Heart left ventricle (tissue), 16 donors: Measurements from ENCODE around the gene ZBTB24. TPM values are rescaled to one million over a fixed set of nuclear protein-coding genes. Genes with fewer than 3 reads are reported as not detected.

Experiments
- ATAC-seq, 4 donors: fragments of 200-7000 bp; cut with Tn5 transposase; one replicate each; pipeline ENCODE4 v1.9.1; 2020 to 2022; ENCODE audit warnings: moderate library complexity in 4 of 4, mild to moderate bottlenecking in 3 of 4, moderate number of reproducible peaks in 1 of 4
- DNase-seq, 5 donors: peaks; one replicate each; pipeline ENCODE4 v3.0.0-alpha.2; 2020
- H3K27ac ChIP-seq, 12 donors: fragments of 200-600 bp; sonication (generic) in 4 of 12; one replicate each; pipeline versions ENCODE4 v1.5.0 to v1.8.0; 2016 to 2022; ENCODE audit warnings: mild to moderate bottlenecking in 2 of 12
- H3K27me3 ChIP-seq, 9 donors: fragments of 200-600 bp; sonication (generic) in 2 of 9; one replicate each; pipeline versions ENCODE4 v1.5.1 to v1.8.0; 2016 to 2022; ENCODE audit warnings: mild to moderate bottlenecking in 3 of 9
- H3K36me3 ChIP-seq, 9 donors: fragments of 200-600 bp; sonication (generic) in 2 of 9; one replicate each; pipeline versions ENCODE4 v1.5.0 to v1.8.0; 2018 to 2022; ENCODE audit warnings: mild to moderate bottlenecking in 2 of 9
- H3K4me1 ChIP-seq, 12 donors: fragments of 200-600 bp; sonication (generic) in 4 of 12; one replicate each; pipeline versions ENCODE4 v1.5.0 to v1.8.0; 2016 to 2022; ENCODE audit warnings: mild to moderate bottlenecking in 3 of 12
- H3K4me3 ChIP-seq, 12 donors: fragments of 200-600 bp; sonication (generic) in 4 of 12; one replicate each; pipeline versions ENCODE4 v1.5.0 to v1.8.0; 2017 to 2022; ENCODE audit warnings: mild to moderate bottlenecking in 9 of 12, moderate library complexity in 4 of 12
- H3K9me3 ChIP-seq, 12 donors: fragments of 200-600 bp; sonication (generic) in 4 of 12; one replicate each; pipeline versions ENCODE4 v1.5.0 to v1.8.0; 2016 to 2022; ENCODE audit warnings: mild to moderate bottlenecking in 1 of 12
- CTCF ChIP-seq, 12 donors: fragments of 200-600 bp; sonication (generic) in 4 of 12; IDR thresholded peaks; one replicate each; pipeline versions ENCODE4 v1.5.0 to v1.8.0; 2018 to 2022; ENCODE audit warnings: antibody characterized with exemption in 12 of 12, mild to moderate bottlenecking in 5 of 12
- POLR2A ChIP-seq, 2 donors: fragments of 450-650 bp; IDR thresholded peaks; one replicate each; pipeline ENCODE4 v1.6.1; 2017; ENCODE audit warnings: antibody characterized with exemption in 2 of 2, mild to moderate bottlenecking in 2 of 2, moderate library complexity in 2 of 2
- WGBS, 4 donors: extraction: QIAGEN DNeasy Blood & Tissue Kit in 2 of 4; methylation state at CpG; one replicate each; pipeline versions ENCODE4 v1.1.5 to v1.1.7; 2013 to 2018; 5-methylcytosine and 5-hydroxymethylcytosine counted together
- intact Hi-C, 10 donors: fragments of 100-400 bp; cut with DNase I; formaldehyde crosslinking; loops; one replicate each; pipeline versions ENCODE4 v1.11.1 to v1.14.2; 2022
- polyA plus RNA-seq, 2 donors: library from polyadenylated mRNA; stranded (reverse); fragments of 200-250 nt; gene quantifications; one replicate each; pipeline ENCODE4 v1.2.3, GENCODE V29; 2013
- total RNA-seq, 9 donors: library from RNA; depleted of rRNA in 2 of 9; stranded (reverse); fragments of >200 nt in 2 of 9; fragmentation: NEBNext Ultra II Directional in 3 of 9; extraction: Animal tissue kit (Norgen Biotek cat#: 25700) in 3 of 9; gene quantifications; one replicate each; pipeline versions ENCODE4 v1.1.0 to v1.2.4, GENCODE V29; 2016 to 2023
- donor health status: ischemic (EF 13 %, LVEDD 7.1; RV severe dilation, severe dysfunction).
- donor health status: healthy with polysubstance abuse.
- donor health status: DM: no; HTN: yes; CAD: no.
- donor health status: DM: no; HTN: no; CAD: no.
- donor health status: ischemic (EF 25% LVEDD 6.9; RV normal size, moderate dysfunction).
- donor health status: ischemic (EF 25% LVEDD 5.7; RV mildly dilated, moderate dysfunction).
- donor health status: healthy.
- donor health status: DM: yes; HTN: yes; CAD: no.
- donor health status: ischemic (EF 35%, LVEDD 5.7; RV mildly dilated, moderate dysfunction).
- donor health status: nonischemic (EF 11% LVEDD 7.7; RV severe dilation, severe dysfunction).
- donor health status: DM: yes; HTN: yes; CAD: no.
- donor health status: PGD.
- donor health status: ischemic (EF 29% LVEDD 5.4; RV normal size, mild dysfunction).
- donor health status: nonischemic (EF 23%, LVEDD 6.1; RV moderate dilation, normal function).

The ZBTB24 gene
- total and polyA plus RNA-seq, 11 donors, result 1.9 to 4.8 (median 2.9) TPM

DNA sequence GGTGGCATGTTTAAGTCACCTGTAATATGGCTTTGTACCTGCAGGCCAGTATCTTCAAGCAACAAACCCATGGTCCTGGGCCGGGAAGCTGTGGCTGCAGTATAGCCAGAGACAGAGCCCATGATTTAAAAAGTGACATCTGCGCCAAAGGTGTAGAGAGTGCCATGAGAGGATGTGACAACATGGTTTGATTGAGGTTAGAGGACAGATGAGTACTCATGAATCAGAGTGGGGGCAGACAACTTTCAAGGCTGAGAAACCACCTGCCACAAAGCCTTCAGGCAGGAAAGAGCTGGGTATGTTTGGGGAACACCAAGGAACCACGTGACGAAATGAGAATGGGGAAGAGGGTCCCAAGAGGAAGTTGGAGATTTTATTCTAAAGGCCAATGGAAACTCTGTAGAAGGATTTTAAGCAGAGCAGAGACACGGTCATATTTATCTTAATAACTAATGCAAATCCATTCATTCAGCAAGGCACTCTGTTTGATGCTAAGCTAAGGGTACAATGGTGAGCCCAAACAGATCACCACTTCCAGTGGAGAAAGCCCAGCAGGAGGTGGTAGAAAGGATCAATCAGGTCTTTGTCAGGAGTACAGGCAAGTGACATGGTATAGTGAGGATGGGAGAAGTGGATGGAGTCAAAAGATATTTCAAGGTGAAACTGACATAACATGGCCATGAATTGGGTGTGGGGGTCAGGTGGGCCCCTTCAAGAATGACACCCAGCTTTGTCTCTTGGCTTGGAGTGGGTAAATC is 24.1 kb downstream of the ZBTB24 start:
- 80 to 88% (median 85%) methylated on average over 5 of the region's 5 CpGs for WGBS, 4 donors
- H3K36me3 ChIP-seq, result peaks cover 0 to 29% (median 28%) of the 10 kb centered on the region in 9 donors
- intact Hi-C loops, result loop anchor here in 5 of 10 donors (5.0 to 10.0 kb wide), 3 partner anchors 72 to 77 kb away; partner anchors contain the start of gene CD164 (in 4 of the 5)
- H3K4me1 ChIP-seq, result peaks cover 0 to 45% (median 24%) of the 10 kb centered on the region in 12 donors
- no peaks in the 10 kb centered on the region for H3K27me3 ChIP-seq
- TF ChIP-seq POLR2A (IDR thresholded peaks at IDR 0.05) (no peak), CTCF (IDR thresholded peaks at IDR 0.05) (no peak)
- H3K9me3 ChIP-seq, result peaks cover 0 to 4% (median 0%) of the 10 kb centered on the region in 12 donors
- DNase-seq (no peak), ATAC-seq (no peak)
- H3K4me3 ChIP-seq, result no peak overlapping the region
- H3K27ac ChIP-seq, result peak overlapping the region in 1 of 12 donors; percentile 66

DNA sequence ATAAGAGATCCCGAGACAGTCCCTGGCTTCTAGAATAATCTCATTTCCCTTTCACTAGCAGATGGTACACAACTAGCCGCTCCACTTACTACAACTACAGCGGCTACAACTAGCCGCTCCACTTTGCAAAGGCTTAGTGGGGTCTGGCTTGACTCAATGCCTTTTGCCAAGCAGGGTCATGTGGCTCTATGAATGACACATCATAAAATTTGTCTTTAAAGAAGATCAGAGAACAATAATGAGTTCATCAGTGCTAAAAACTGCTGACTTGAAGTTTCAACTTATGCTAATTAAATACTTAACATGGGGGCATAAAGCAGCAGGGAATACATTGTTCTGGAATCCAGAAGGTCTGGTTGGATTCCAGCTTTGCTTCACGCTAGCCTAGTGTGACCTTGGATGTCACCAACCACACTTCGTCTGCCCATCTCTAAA is 25.4 kb downstream of the ZBTB24 start:
- TF ChIP-seq CTCF (IDR thresholded peaks at IDR 0.05) (no peak), POLR2A (IDR thresholded peaks at IDR 0.05) (no peak)
- intact Hi-C loops, result loop anchor here in 5 of 10 donors (5.0 to 10.0 kb wide), 3 partner anchors 70 to 75 kb away; partner anchors contain the start of gene CD164 (in 4 of the 5)
- Histone ChIP-seq H3K27ac (peak overlapping the region in 7 of 12 donors; percentile 2 to 74 (median 43)), H3K36me3 (peaks cover 0 to 25% (median 14%) of the 10 kb centered on the region in 9 donors), H3K9me3 (peaks cover 0 to 4% (median 0%) of the 10 kb centered on the region in 12 donors), H3K4me3 (no peak overlapping the region), H3K27me3 (no peaks in the 10 kb centered on the region), H3K4me1 (peaks cover 0 to 52% (median 26%) of the 10 kb centered on the region in 12 donors)
- ATAC-seq, result no peak
- DNase-seq, result no peak
- WGBS, 4 donors, result 77 to 80% (median 77%) methylated on average over 6 of the region's 6 CpGs

GRCh38 chr6:109456710-109457561 is 26.1 kb downstream of the ZBTB24 start:
- ATAC-seq (peak; percentile 29 to 55 (median 42)), DNase-seq (peak in 3 of 5 donors; percentile 44 to 75 (median 66))
- peaks cover 0 to 26% (median 10%) of the 10 kb centered on the region in 9 donors for H3K36me3 ChIP-seq
- TF ChIP-seq CTCF (IDR thresholded peaks at IDR 0.05) (no peak), POLR2A (IDR thresholded peaks at IDR 0.05) (no peak)
- H3K9me3 ChIP-seq, result peaks cover 0 to 4% (median 0%) of the 10 kb centered on the region in 12 donors
- 49 to 67% (median 55%) methylated on average over 16 of the region's 16 CpGs for WGBS, 4 donors
- H3K27ac ChIP-seq, result peak overlapping the region in 9 of 12 donors; percentile 2 to 78 (median 43)
- peak overlapping the region in 10 of 12 donors; percentile 57 to 93 (median 76) for H3K4me3 ChIP-seq
- intact Hi-C loops, result loop anchor here in 5 of 10 donors (5.0 to 10.0 kb wide), 3 partner anchors 70 to 75 kb away; partner anchors contain the start of gene CD164 (in 4 of the 5)
- H3K4me1 ChIP-seq, result peaks cover 0 to 52% (median 26%) of the 10 kb centered on the region in 12 donors
- no peaks in the 10 kb centered on the region for H3K27me3 ChIP-seq
